Measurements from ENCODE around the gene PLXNB1. TPM values are rescaled to one million over a fixed set of nuclear protein-coding genes. Genes with fewer than 3 reads are reported as not detected.

The PLXNB1 gene
- total RNA-seq, 3 donors from 2014 or later: 60.2 to 182 (median 148) TPM

DNA sequence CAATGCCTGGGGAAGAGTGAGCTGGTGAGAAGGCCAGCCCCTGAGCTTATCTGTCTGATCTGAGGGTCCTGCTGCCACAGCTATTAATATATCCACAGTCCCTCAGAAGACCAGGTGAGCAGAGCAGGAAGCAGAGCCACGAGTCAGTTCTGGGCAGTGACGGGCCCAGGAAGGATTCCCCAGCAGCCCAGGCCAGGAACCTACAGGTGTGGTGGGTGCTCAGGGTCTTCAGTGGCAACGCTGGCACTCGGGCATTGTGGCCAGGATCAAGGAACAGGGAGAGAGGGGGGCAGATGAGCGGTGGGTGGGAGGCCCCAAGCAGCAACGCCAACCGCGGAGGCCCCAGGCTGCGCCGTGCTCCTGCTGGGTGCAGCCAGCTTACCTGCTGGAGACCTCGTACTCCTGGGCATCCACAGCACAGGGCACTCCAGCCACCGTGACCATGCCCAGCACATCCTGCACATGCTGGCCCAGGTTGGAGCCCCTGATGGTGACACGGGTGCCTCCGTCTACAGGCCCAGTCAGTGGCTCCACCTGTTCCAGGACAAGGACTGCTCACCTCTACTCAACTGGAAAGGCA is 12.3 kb downstream of the PLXNB1 start:
- DNase-seq (ENCODE audit: low spot score in 2 of 2): no peak
- TF ChIP-seq POLR2AphosphoS5 (IDR thresholded peaks at IDR 0.05) (no peak), POLR2A (IDR thresholded peaks at IDR 0.05) (no peak), CTCF (IDR thresholded peaks at IDR 0.05) (no peak)
- no peaks in the 10 kb centered on the region for H3K9me3 ChIP-seq
- intact Hi-C loops (cut with DNase I; ENCODE audit: low total_unique reads): loop anchor here (10.0 kb wide), 1 partner anchor 143 kb away; no protein-coding TSS in a partner anchor
- H3K27me3 ChIP-seq: no peaks in the 10 kb centered on the region
- H3K36me3 ChIP-seq: peaks cover 14% of the 10 kb centered on the region
- H3K27ac ChIP-seq: no peak overlapping the region
- H3K4me1 ChIP-seq: no peaks in the 10 kb centered on the region
- H3K4me3 ChIP-seq: no peak overlapping the region

DNA sequence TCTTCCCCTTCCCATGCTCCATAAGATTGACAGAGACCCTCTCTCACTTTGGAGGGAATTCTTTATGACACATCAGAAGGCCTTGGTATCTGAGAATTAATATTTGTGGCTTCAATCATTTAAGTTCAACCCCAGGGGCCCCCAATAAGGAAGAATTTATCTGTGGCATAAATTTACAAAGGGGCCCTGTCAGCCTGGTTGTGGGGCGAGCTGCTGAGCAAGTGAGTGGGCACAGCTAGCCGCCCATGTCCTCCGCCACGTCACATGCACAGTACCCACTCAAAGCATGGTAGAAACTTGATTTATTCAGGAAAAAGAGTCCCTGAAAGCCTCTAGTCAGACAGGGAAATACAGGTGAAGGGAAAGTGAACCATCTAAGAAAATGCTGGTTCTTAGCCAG is 13.3 kb downstream of the PLXNB1 start:
- intact Hi-C loops (cut with DNase I; ENCODE audit: low total_unique reads): loop anchor here (10.0 kb wide), 1 partner anchor 142 kb away; no protein-coding TSS in a partner anchor
- no peak for DNase-seq (ENCODE audit: low spot score in 2 of 2)
- Histone ChIP-seq H3K4me1 (no peaks in the 10 kb centered on the region), H3K27ac (no peak overlapping the region), H3K9me3 (no peaks in the 10 kb centered on the region), H3K36me3 (peaks cover 14% of the 10 kb centered on the region), H3K4me3 (no peak overlapping the region), H3K27me3 (no peaks in the 10 kb centered on the region)
- TF ChIP-seq CTCF (IDR thresholded peaks at IDR 0.05): no peak
- TF ChIP-seq POLR2A (IDR thresholded peaks at IDR 0.05): no peak
- TF ChIP-seq POLR2AphosphoS5 (IDR thresholded peaks at IDR 0.05): no peak

GRCh38 chr3:48416091-48416505 is 13.8 kb downstream of the PLXNB1 start:
- peaks cover 17% of the 10 kb centered on the region for H3K36me3 ChIP-seq
- H3K9me3 ChIP-seq: no peaks in the 10 kb centered on the region
- no peak overlapping the region for H3K4me3 ChIP-seq
- no peaks in the 10 kb centered on the region for H3K27me3 ChIP-seq
- no peak overlapping the region for H3K27ac ChIP-seq
- H3K4me1 ChIP-seq: no peaks in the 10 kb centered on the region
- DNase-seq (ENCODE audit: low spot score in 2 of 2): no peak
- intact Hi-C loops (cut with DNase I; ENCODE audit: low total_unique reads): loop anchor here (10.0 kb wide), 1 partner anchor 141 kb away; no protein-coding TSS in a partner anchor
- TF ChIP-seq CTCF (IDR thresholded peaks at IDR 0.05): no peak
- TF ChIP-seq POLR2AphosphoS5 (IDR thresholded peaks at IDR 0.05): no peak
- no peak for TF ChIP-seq POLR2A (IDR thresholded peaks at IDR 0.05)

DNA sequence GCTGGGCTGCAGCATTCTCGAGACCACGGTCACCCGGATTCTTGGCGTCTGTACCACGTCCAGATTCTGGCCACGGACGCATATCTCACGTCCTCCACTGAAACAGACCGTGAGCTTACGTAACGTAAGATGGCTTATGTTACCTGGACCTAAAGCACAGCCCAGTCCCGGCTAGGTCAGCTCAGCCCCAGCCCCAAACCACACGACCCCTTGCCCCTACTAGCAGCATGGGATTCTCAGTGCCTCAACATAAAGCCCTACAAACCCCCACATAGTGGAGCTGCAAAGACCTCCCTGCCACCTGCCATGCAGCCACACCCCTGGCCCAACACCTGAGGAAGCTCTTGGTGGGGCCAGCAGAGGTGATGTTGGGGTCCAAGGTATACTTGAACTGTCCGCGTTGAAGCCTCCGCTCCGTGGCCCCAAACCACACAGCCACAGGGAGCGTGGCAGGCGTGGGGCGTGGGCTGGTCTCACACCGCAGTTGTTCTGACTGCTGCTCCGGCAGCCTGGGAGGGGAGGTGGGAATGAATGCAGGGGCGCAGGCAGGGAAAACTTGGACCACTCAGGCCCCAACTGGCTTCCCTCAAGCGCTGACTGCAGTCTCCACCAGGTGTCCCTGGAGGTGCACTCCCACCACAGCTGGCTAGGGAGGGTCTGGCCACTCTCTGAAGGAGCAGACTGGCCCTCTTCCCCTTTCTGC is 14.5 kb downstream of the PLXNB1 start:
- no peaks in the 10 kb centered on the region for H3K27me3 ChIP-seq
- no peaks in the 10 kb centered on the region for H3K4me1 ChIP-seq
- intact Hi-C loops (cut with DNase I; ENCODE audit: low total_unique reads): loop anchor here (10.0 kb wide), 1 partner anchor 141 kb away; no protein-coding TSS in a partner anchor
- DNase-seq (ENCODE audit: low spot score in 2 of 2): no peak
- no peak overlapping the region for H3K4me3 ChIP-seq
- TF ChIP-seq POLR2AphosphoS5 (IDR thresholded peaks at IDR 0.05) (no peak), CTCF (IDR thresholded peaks at IDR 0.05) (no peak), POLR2A (IDR thresholded peaks at IDR 0.05) (no peak)
- H3K9me3 ChIP-seq: no peaks in the 10 kb centered on the region
- H3K36me3 ChIP-seq: peaks cover 24% of the 10 kb centered on the region
- no peak overlapping the region for H3K27ac ChIP-seq
